ENCODE results near the gene ANK3. TPM values are rescaled to one million over a fixed set of nuclear protein-coding genes. Genes with fewer than 3 reads are reported as not detected.

Gene ANK3
- total and polyA plus RNA-seq, 4 donors: 101 to 318 (median 146) TPM

DNA sequence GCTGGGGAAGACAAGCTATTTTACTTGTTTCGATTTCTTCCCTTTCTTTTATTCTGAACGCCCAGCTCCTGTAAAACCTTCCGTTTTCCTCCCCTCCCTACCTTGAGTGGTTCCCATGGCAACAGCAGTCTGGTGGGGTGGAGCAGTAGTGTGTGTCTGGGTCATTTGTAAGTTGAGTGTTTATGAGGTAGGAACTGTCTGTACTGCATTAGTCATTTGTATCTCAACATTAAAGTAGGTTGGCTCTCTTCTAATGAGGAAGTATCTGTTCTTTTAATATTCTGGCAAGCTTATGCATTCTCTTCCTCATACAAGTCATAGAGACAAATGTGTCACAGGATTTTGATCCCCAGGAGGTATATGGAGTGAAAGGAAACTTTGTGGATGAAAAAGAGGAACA is 398.0 kb downstream of the ANK3 start:
- Histone ChIP-seq H3K36me3 (ENCODE audit: control insufficient read depth, insufficient read depth, low read length) (no peaks in the 10 kb centered on the region), H3K27me3 (ENCODE audit: control insufficient read depth, insufficient read depth, low read length) (no peaks in the 10 kb centered on the region), H3K27ac (ENCODE audit: low read depth, low read length) (no peak overlapping the region), H3K9me3 (ENCODE audit: control insufficient read depth, insufficient read depth, low read length) (peaks cover 2% of the 10 kb centered on the region), H3K4me1 (ENCODE audit: control insufficient read depth, insufficient read depth, low read length) (no peaks in the 10 kb centered on the region), H3K4me3 (ENCODE audit: low read depth, low read length) (no peak overlapping the region)
- DNase-seq (ENCODE audit: low read depth in 4 of 6, low spot score in 6 of 6): peak in 2 of 6 donors; percentile 11 to 65
- WGBS (ENCODE audit: insufficient coverage): no CpG with 5 or more reads among the region's 3 CpGs

- peaks cover 2% of the 10 kb centered on the region for H3K9me3 ChIP-seq (ENCODE audit: control insufficient read depth, insufficient read depth, low read length)
- no peak overlapping the region for H3K4me3 ChIP-seq (ENCODE audit: low read depth, low read length)
- DNase-seq (ENCODE audit: low read depth in 4 of 6, low spot score in 6 of 6): no peak
- H3K27ac ChIP-seq (ENCODE audit: low read depth, low read length): no peak overlapping the region
- no peaks in the 10 kb centered on the region for H3K27me3 ChIP-seq (ENCODE audit: control insufficient read depth, insufficient read depth, low read length)
- no peaks in the 10 kb centered on the region for H3K4me1 ChIP-seq (ENCODE audit: control insufficient read depth, insufficient read depth, low read length)
- H3K36me3 ChIP-seq (ENCODE audit: control insufficient read depth, insufficient read depth, low read length): no peaks in the 10 kb centered on the region
Measured at GRCh38 chr10:59991117-59991516, 398.6 kb downstream of the ANK3 start.

DNA sequence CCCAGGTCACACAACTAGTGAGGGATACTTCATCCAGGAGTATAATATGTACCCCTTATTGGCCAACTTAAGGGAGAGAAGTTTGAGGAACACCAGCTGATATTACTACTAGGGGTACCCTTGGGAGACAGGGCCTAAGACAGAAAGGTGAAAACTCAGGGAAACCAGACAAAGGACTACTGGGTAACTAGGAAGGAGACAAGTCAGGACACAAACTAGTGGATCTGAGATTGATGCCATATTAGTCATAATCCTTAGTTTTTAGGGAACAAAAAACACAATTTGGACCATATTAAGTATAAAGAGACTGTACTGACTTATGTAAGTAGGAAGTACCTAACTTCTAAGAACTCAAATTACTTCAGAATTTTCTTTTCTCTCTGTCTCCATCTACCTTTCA is 404.0 kb downstream of the ANK3 start:
- no peak for DNase-seq (ENCODE audit: low read depth in 4 of 6, low spot score in 6 of 6)
- Histone ChIP-seq H3K4me3 (ENCODE audit: low read depth, low read length) (no peak overlapping the region), H3K4me1 (ENCODE audit: control insufficient read depth, insufficient read depth, low read length) (no peaks in the 10 kb centered on the region), H3K9me3 (ENCODE audit: control insufficient read depth, insufficient read depth, low read length) (peaks cover 2% of the 10 kb centered on the region), H3K27me3 (ENCODE audit: control insufficient read depth, insufficient read depth, low read length) (no peaks in the 10 kb centered on the region), H3K27ac (ENCODE audit: low read depth, low read length) (no peak overlapping the region), H3K36me3 (ENCODE audit: control insufficient read depth, insufficient read depth, low read length) (no peaks in the 10 kb centered on the region)

DNA sequence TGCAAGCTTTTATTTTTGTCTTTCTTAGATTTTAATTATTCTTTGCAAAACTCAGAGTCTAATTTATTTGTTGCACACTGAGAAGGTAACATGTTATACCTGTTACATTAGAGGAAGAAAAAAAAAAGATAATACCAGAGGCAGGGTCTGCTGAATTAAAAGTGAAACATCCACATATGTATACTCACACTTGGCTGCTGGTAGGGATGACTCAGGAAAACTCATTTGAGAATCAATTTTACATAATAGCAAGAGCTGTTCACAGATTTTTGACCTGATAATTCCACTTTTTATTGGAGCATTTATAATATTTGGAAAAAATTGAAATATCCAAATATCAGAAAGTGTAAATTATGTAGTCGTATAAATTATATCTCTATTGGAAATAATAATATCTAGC is 405.3 kb downstream of the ANK3 start:
- WGBS (ENCODE audit: insufficient coverage): no CpG with 5 or more reads among the region's 1 CpG
- no peaks in the 10 kb centered on the region for H3K4me1 ChIP-seq (ENCODE audit: control insufficient read depth, insufficient read depth, low read length)
- H3K4me3 ChIP-seq (ENCODE audit: low read depth, low read length): no peak overlapping the region
- no peaks in the 10 kb centered on the region for H3K27me3 ChIP-seq (ENCODE audit: control insufficient read depth, insufficient read depth, low read length)
- DNase-seq (ENCODE audit: low read depth in 4 of 6, low spot score in 6 of 6): no peak
- H3K36me3 ChIP-seq (ENCODE audit: control insufficient read depth, insufficient read depth, low read length): no peaks in the 10 kb centered on the region
- no peak overlapping the region for H3K27ac ChIP-seq (ENCODE audit: low read depth, low read length)
- H3K9me3 ChIP-seq (ENCODE audit: control insufficient read depth, insufficient read depth, low read length): peaks cover 2% of the 10 kb centered on the region

GRCh38 chr10:59980356-59980755 is 409.3 kb downstream of the ANK3 start:
- no peak for DNase-seq (ENCODE audit: low read depth in 4 of 6, low spot score in 6 of 6)
- H3K9me3 ChIP-seq (ENCODE audit: control insufficient read depth, insufficient read depth, low read length): peaks cover 2% of the 10 kb centered on the region
- no peak overlapping the region for H3K27ac ChIP-seq (ENCODE audit: low read depth, low read length)
- no peaks in the 10 kb centered on the region for H3K27me3 ChIP-seq (ENCODE audit: control insufficient read depth, insufficient read depth, low read length)
- WGBS (ENCODE audit: insufficient coverage): 100% methylated on average over 1 of the region's 1 CpG
- H3K36me3 ChIP-seq (ENCODE audit: control insufficient read depth, insufficient read depth, low read length): no peaks in the 10 kb centered on the region
- no peak overlapping the region for H3K4me3 ChIP-seq (ENCODE audit: low read depth, low read length)
- no peaks in the 10 kb centered on the region for H3K4me1 ChIP-seq (ENCODE audit: control insufficient read depth, insufficient read depth, low read length)

- DNase-seq (ENCODE audit: low read depth in 4 of 6, low spot score in 6 of 6): no peak
- Histone ChIP-seq H3K27ac (ENCODE audit: low read depth, low read length) (no peak overlapping the region), H3K36me3 (ENCODE audit: control insufficient read depth, insufficient read depth, low read length) (no peaks in the 10 kb centered on the region), H3K4me1 (ENCODE audit: control insufficient read depth, insufficient read depth, low read length) (no peaks in the 10 kb centered on the region), H3K4me3 (ENCODE audit: low read depth, low read length) (no peak overlapping the region), H3K9me3 (ENCODE audit: control insufficient read depth, insufficient read depth, low read length) (peaks cover 2% of the 10 kb centered on the region), H3K27me3 (ENCODE audit: control insufficient read depth, insufficient read depth, low read length) (no peaks in the 10 kb centered on the region)
Measured at GRCh38 chr10:59977486-59977885, 412.2 kb downstream of the ANK3 start.

- Histone ChIP-seq H3K4me3 (ENCODE audit: low read depth, low read length) (no peak overlapping the region), H3K36me3 (ENCODE audit: control insufficient read depth, insufficient read depth, low read length) (no peaks in the 10 kb centered on the region), H3K4me1 (ENCODE audit: control insufficient read depth, insufficient read depth, low read length) (no peaks in the 10 kb centered on the region), H3K9me3 (ENCODE audit: control insufficient read depth, insufficient read depth, low read length) (peaks cover 2% of the 10 kb centered on the region), H3K27ac (ENCODE audit: low read depth, low read length) (no peak overlapping the region), H3K27me3 (ENCODE audit: control insufficient read depth, insufficient read depth, low read length) (no peaks in the 10 kb centered on the region)
- no peak for DNase-seq (ENCODE audit: low read depth in 4 of 6, low spot score in 6 of 6)
Measured at GRCh38 chr10:59976909-59977308, 412.8 kb downstream of the ANK3 start.

Small RNAs within 50 kb of the gene (small RNA-seq; reads per million reads assigned to genes)
- gene RF00019 (ENCODE audit: low replicate concordance): not detected
